IMR-90 (cell line): ENCODE measurements around the gene SDK1. TPM values are rescaled to one million over a fixed set of nuclear protein-coding genes. Genes with fewer than 3 reads are reported as not detected.

Experiments
- ATAC-seq: fragments of 200-7000 bp; cut with Tn5 transposase; 2 replicates; pipeline ENCODE4 v1.9.1; 2020; ENCODE audit warnings: low read depth, mild to moderate bottlenecking, moderate library complexity
- BruUV-seq: library from RNA; stranded (reverse); fragments of 400-500 nt; replicated peaks from 2 replicates; lab custom pipeline; 2021; lab: Mats Ljungman, UMichigan
- CTCF ChIA-PET: fragments of 300-600 bp; formaldehyde crosslinking; extraction: SDS; loops from one replicate; lab custom pipeline; 2021; ENCODE audit warnings: antibody characterized with exemption; lab: Yijun Ruan, JAX
- POLR2A ChIA-PET: fragments of 300-600 bp; sonication (Branson Sonifier 250); formaldehyde crosslinking; loops from one replicate; lab custom pipeline; 2022; ENCODE audit warnings: antibody characterized with exemption; ENCODE audit not compliant: unreplicated experiment; lab: Charles Lee
- DNase-seq: peaks from one replicate; pipeline ENCODE4 v3.0.0; 2013
- H2AFZ ChIP-seq: replicated peaks from 2 replicates; pipeline ENCODE3; 2013; ENCODE audit warnings: low read length, mild to moderate bottlenecking; ENCODE audit not compliant: poor library complexity
- H2AK5ac ChIP-seq: 2 replicates; pipeline ENCODE4 v1.6.1; 2013; ENCODE audit warnings: low read depth, low read length, inconsistent platforms
- H2AK9ac ChIP-seq: replicated peaks from 2 replicates; pipeline ENCODE3; 2013; ENCODE audit warnings: mild to moderate bottlenecking, low read depth, low read length, moderate library complexity; ENCODE audit not compliant: poor library complexity
- H2BK120ac ChIP-seq: 2 replicates; pipeline ENCODE4 v1.6.1; 2013; ENCODE audit warnings: low read depth, low read length, inconsistent platforms
- H2BK15ac ChIP-seq: 3 replicates; pipeline ENCODE4 v1.6.1; 2013; ENCODE audit warnings: low read depth, low read length, inconsistent platforms
- H2BK20ac ChIP-seq: 2 replicates; pipeline ENCODE4 v1.6.1; 2013; ENCODE audit warnings: low read depth, mild to moderate bottlenecking, inconsistent platforms, low read length, moderate library complexity
- H2BK5ac ChIP-seq: 2 replicates; pipeline ENCODE4 v1.6.1; 2013; ENCODE audit warnings: mild to moderate bottlenecking, low read depth, low read length, inconsistent platforms; ENCODE audit not compliant: poor library complexity, severe bottlenecking
- H3K14ac ChIP-seq: replicated peaks from 2 replicates; pipeline ENCODE4 v1.6.1; 2013; ENCODE audit warnings: low read depth, low read length, inconsistent platforms
- H3K18ac ChIP-seq: 2 replicates; pipeline ENCODE4 v1.6.1; 2013; ENCODE audit warnings: low read depth, low read length, control low read depth
- H3K23ac ChIP-seq: 2 replicates; pipeline ENCODE4 v1.6.1; 2013; ENCODE audit warnings: low read depth, low read length, inconsistent platforms
- H3K27ac ChIP-seq: 2 replicates; pipeline ENCODE4 v1.5.1; 2013; ENCODE audit warnings: mild to moderate bottlenecking, control low read depth, low read length; ENCODE audit not compliant: insufficient read depth
- H3K27me3 ChIP-seq: 2 replicates; pipeline ENCODE4 v1.6.1; 2013; ENCODE audit warnings: low read length; ENCODE audit not compliant: control insufficient read depth, insufficient read depth
- H3K36me3 ChIP-seq: 2 replicates; pipeline ENCODE4 v1.6.1; 2013; ENCODE audit warnings: low read length, mixed read lengths; ENCODE audit not compliant: control insufficient read depth, insufficient read depth
- H3K4ac ChIP-seq: 2 replicates; pipeline ENCODE4 v1.6.1; 2013; ENCODE audit warnings: low read depth, low read length, inconsistent platforms
- H3K4me1 ChIP-seq: 2 replicates; pipeline ENCODE4 v1.6.1; 2013; ENCODE audit warnings: low read length, mixed read lengths; ENCODE audit not compliant: control insufficient read depth, insufficient read depth
- H3K4me2 ChIP-seq: 2 replicates; pipeline ENCODE4 v1.6.1; 2013; ENCODE audit warnings: low read depth, mild to moderate bottlenecking, control low read depth, low read length, moderate library complexity
- H3K4me3 ChIP-seq: 2 replicates; pipeline ENCODE4 v1.5.1; 2013; ENCODE audit warnings: low read depth, mild to moderate bottlenecking, control low read depth, low read length, moderate library complexity; ENCODE audit not compliant: insufficient read depth
- H3K56ac ChIP-seq: 2 replicates; pipeline ENCODE4 v1.6.1; 2013; ENCODE audit warnings: low read length, inconsistent platforms; ENCODE audit not compliant: insufficient read depth; ENCODE audit errors: extremely low read depth
- H3K79me1 ChIP-seq, 2 experiments: 2 replicates each; pipeline ENCODE4 v1.6.1; 2013; ENCODE audit warnings: low read length in 2 of 2, inconsistent platforms in 1 of 2, low read depth in 1 of 2
- H3K9ac ChIP-seq: 2 replicates; pipeline ENCODE4 v1.6.1; 2013; ENCODE audit warnings: low read depth, low read length, control low read depth
- H3K9me1 ChIP-seq: 2 replicates; pipeline ENCODE4 v1.6.1; 2013; ENCODE audit warnings: low read length, inconsistent platforms; ENCODE audit not compliant: insufficient read depth
- H3K9me3 ChIP-seq: 2 replicates; pipeline ENCODE4 v1.6.1; 2013; ENCODE audit warnings: low read length; ENCODE audit not compliant: control insufficient read depth, insufficient read depth
- H4K20me1 ChIP-seq: 2 replicates; pipeline ENCODE4 v1.6.1; 2013; ENCODE audit warnings: low read length, inconsistent platforms; ENCODE audit not compliant: insufficient read depth
- H4K5ac ChIP-seq: 2 replicates; pipeline ENCODE4 v1.6.1; 2013; ENCODE audit warnings: mild to moderate bottlenecking, low read depth, low read length, control low read depth
- H4K8ac ChIP-seq, 2 experiments: 2 replicates each; pipeline ENCODE4 v1.6.1; 2013; ENCODE audit warnings: low read depth in 2 of 2, low read length in 2 of 2, control low read depth in 1 of 2, inconsistent platforms in 1 of 2
- H4K91ac ChIP-seq: 2 replicates; pipeline ENCODE4 v1.6.1; 2013; ENCODE audit warnings: low read depth, low read length, inconsistent platforms; ENCODE audit not compliant: insufficient read depth
- BHLHE40 ChIP-seq: fragments of 150-350 bp; IDR thresholded peaks from 2 replicates; pipeline ENCODE4 v1.6.1; 2016; ENCODE audit warnings: mild to moderate bottlenecking, low read depth, low read length
- CEBPB ChIP-seq: IDR thresholded peaks from 2 replicates; pipeline ENCODE4 v1.6.1; 2012; ENCODE audit warnings: low read depth, low read length, improper control_type of control experiment
- CHD1 ChIP-seq: IDR thresholded peaks from 2 replicates; pipeline ENCODE4 v1.6.1; 2012; ENCODE audit warnings: low read depth, low read length, improper control_type of control experiment
- CTCF ChIP-seq: conservative IDR thresholded peaks from 2 replicates; pipeline ENCODE4 v1.5.1; 2012; ENCODE audit warnings: mild to moderate bottlenecking, low read depth, low read length, improper control_type of control experiment
- ELK1 ChIP-seq: fragments of 150-350 bp; IDR thresholded peaks from 2 replicates; pipeline ENCODE4 v1.6.1; 2016; ENCODE audit warnings: low read depth, mild to moderate bottlenecking, low read length, moderate library complexity, borderline replicate concordance
- FOS ChIP-seq: fragments of 150-350 bp; IDR thresholded peaks from 2 replicates; pipeline ENCODE4 v1.6.1; 2016; ENCODE audit warnings: low read depth, low read length
- MAFK ChIP-seq: IDR thresholded peaks from 2 replicates; pipeline ENCODE4 v1.6.1; 2012; ENCODE audit warnings: low read depth, low read length, improper control_type of control experiment
- MAZ ChIP-seq: IDR thresholded peaks from 2 replicates; pipeline ENCODE4 v1.6.1; 2012; ENCODE audit warnings: low read depth, mild to moderate bottlenecking, low read length, improper control_type of control experiment, moderate library complexity, borderline replicate concordance
- MXI1 ChIP-seq: IDR thresholded peaks from 2 replicates; pipeline ENCODE4 v1.6.1; 2012; ENCODE audit warnings: low read depth, mild to moderate bottlenecking, low read length, moderate library complexity, borderline replicate concordance
- NFE2L2 ChIP-seq: fragments of 150-350 bp; IDR thresholded peaks from 2 replicates; pipeline ENCODE4 v1.6.1; 2016; ENCODE audit warnings: low read depth, mild to moderate bottlenecking, low read length
- POLR2A ChIP-seq: IDR thresholded peaks from 2 replicates; pipeline ENCODE4 v1.6.1; 2012; ENCODE audit warnings: mild to moderate bottlenecking, low read depth, low read length
- RAD21 ChIP-seq: IDR thresholded peaks from 2 replicates; pipeline ENCODE4 v1.6.1; 2012; ENCODE audit warnings: low read length, improper control_type of control experiment
- RCOR1 ChIP-seq: IDR thresholded peaks from 2 replicates; pipeline ENCODE4 v1.6.1; 2012; ENCODE audit warnings: mild to moderate bottlenecking, low read length, improper control_type of control experiment; ENCODE audit not compliant: insufficient replicate concordance
- RFX5 ChIP-seq: IDR thresholded peaks from 2 replicates; pipeline ENCODE4 v1.8.0; 2012; ENCODE audit warnings: low read depth, mild to moderate bottlenecking, low read length, moderate library complexity
- SMC3 ChIP-seq: fragments of 150-350 bp; IDR thresholded peaks from 2 replicates; pipeline ENCODE4 v1.6.1; 2016; ENCODE audit warnings: low read depth, mild to moderate bottlenecking, antibody characterized with exemption, low read length, moderate library complexity
- USF2 ChIP-seq: fragments of 150-350 bp; IDR thresholded peaks from 2 replicates; pipeline ENCODE4 v1.6.1; 2017; ENCODE audit warnings: mild to moderate bottlenecking, antibody characterized with exemption, low read length, low read depth
- WGBS, 2 experiments: methylation state at CpG; one replicate each; pipeline versions ENCODE4 v1.1.5 to v1.1.7; 2013; ENCODE audit warnings: missing lambda C conversion rate in 2 of 2; ENCODE audit not compliant: insufficient read length in 1 of 2; ENCODE audit errors: extremely low coverage in 2 of 2; 5-methylcytosine and 5-hydroxymethylcytosine counted together
- dilution Hi-C: fragments of 300-500 bp; cut with HindIII; formaldehyde crosslinking; loops from one replicate; pipeline ENCODE4 v1.14.3; 2018; ENCODE audit warnings: low sequenced_read_pairs; ENCODE audit not compliant: unreplicated experiment
- in situ Hi-C: fragments of 300-500 bp; cut with MboI; formaldehyde crosslinking; loops from 3 replicates; pipeline ENCODE4 v1.14.3; 2019; ENCODE audit warnings: low sequenced_read_pairs, inconsistent platforms, mixed read lengths
- intact Hi-C: fragments of 100-400 bp; cut with micrococcal nuclease; formaldehyde crosslinking; loops from 2 replicates; pipeline ENCODE4 v1.10.0; 2022
- polyA plus RNA-seq, 3 experiments: library from polyadenylated mRNA; depleted of rRNA; stranded (reverse); fragments of >200 nt; gene quantifications; 2 replicates each; pipeline ENCODE4 v1.2.3, GENCODE V29; 2012; ENCODE audit warnings: low replicate concordance in 1 of 3
- total RNA-seq: library from RNA; depleted of rRNA; stranded (reverse); fragments of >200 nt; gene quantifications from 2 replicates; pipeline ENCODE4 v1.2.3, GENCODE V29; 2012

The SDK1 gene
- total and polyA plus RNA-seq, 2 of the 4 experiments (the other 2 are of a cell fraction): 1.5 to 1.6 TPM

- Histone ChIP-seq H3K9ac (no peak overlapping the region), H3K4me1 (no peaks in the 10 kb centered on the region), H3K23ac (no peak overlapping the region), H4K91ac (no peak overlapping the region), H3K36me3 (no peaks in the 10 kb centered on the region), H2BK5ac (no peak overlapping the region), H3K4ac (no peak overlapping the region), H2AK9ac (no peak overlapping the region), H3K18ac (no peak overlapping the region), H2AFZ (no peak overlapping the region), H2BK120ac (no peak overlapping the region), H3K79me1 (no peaks in the 10 kb centered on the region), H3K27me3 (no peaks in the 10 kb centered on the region), H4K5ac (no peak overlapping the region), H2BK20ac (no peak overlapping the region), H3K56ac (no peak overlapping the region), H3K14ac (no peak overlapping the region), H4K20me1 (no peaks in the 10 kb centered on the region), H2BK15ac (no peak overlapping the region), H4K8ac (no peak overlapping the region), H2AK5ac (no peak overlapping the region), H3K9me1 (no peaks in the 10 kb centered on the region), H3K4me3 (no peak overlapping the region), H3K9me3 (peaks cover 2% of the 10 kb centered on the region; the same call in 1 of the 2 replicates), H3K27ac (no peak overlapping the region), H3K4me2 (no peak overlapping the region)
- dilution Hi-C loops (no loop called here), intact Hi-C loops (no loop called here), in situ Hi-C loops (no loop called here)
- CTCF ChIA-PET: no interaction called here
- POLR2A ChIA-PET: no interaction called here
- no CpG with 5 or more reads among the region's 7 CpGs for WGBS, 2 experiments
- ATAC-seq (no peak), DNase-seq (no peak)
- TF ChIP-seq SMC3 (no peak), MAFK (no peak), CHD1 (no peak), POLR2A (no peak), MXI1 (no peak), CTCF (no peak), RAD21 (no peak), BHLHE40 (no peak), USF2 (no peak), RFX5 (no peak), NFE2L2 (no peak), FOS (no peak), ELK1 (no peak), RCOR1 (no peak), CEBPB (no peak), MAZ (no peak)
- no TSS peak for BruUV-seq
Measured at GRCh38 chr7:3655635-3656034, 354.6 kb downstream of the SDK1 start.
